Measurements from ENCODE around the gene HPS5.
"Not testable (repeated sequence)": the region's sequence is repeated elsewhere in the genome, so short reads cannot be mapped to it uniquely, and the experiment has no call there.

HPS5 gene

GRCh38 chr11:18299721-18300120 lies 22.2 kb downstream of the HPS5 start:
- Histone ChIP-seq H3K9me3 (ENCODE audit: low read length) (no peaks in the 10 kb centered on the region), H3K36me3 (ENCODE audit: insufficient read depth, low read length) (peaks cover 41% of the 10 kb centered on the region)

DNA sequence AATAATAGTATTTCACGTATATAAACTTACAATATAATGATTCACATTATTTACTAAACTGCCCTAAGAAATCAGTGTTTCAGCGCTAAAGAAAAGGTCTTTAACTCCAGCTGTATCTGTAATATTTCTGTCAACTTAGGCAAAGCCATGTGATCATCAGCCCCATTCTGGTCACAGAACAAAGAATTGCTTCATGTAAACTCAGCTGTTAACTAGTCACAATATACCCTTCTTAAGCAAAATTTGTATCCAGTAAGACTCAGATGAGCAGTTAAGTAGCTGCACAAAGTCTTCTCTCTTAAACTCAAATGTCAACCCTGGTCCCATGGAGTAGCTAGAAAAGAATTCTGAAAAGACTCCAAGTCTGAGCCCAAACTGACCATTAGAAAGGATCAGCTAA lies 26.6 kb downstream of the HPS5 start:
- Histone ChIP-seq H3K9me3 (ENCODE audit: low read length) (no peaks in the 10 kb centered on the region), H3K36me3 (ENCODE audit: insufficient read depth, low read length) (peaks cover 48% of the 10 kb centered on the region), H3K4me3 (ENCODE audit: low read depth in 1 of 2, low read length in 2 of 2) (no peak overlapping the region), H3K9ac (ENCODE audit: low read length) (no peak overlapping the region), H3K27ac (ENCODE audit: low read depth, low read length) (no peak overlapping the region), H3K27me3 (ENCODE audit: control insufficient read depth in 1 of 2, insufficient read depth in 2 of 2, low read length in 2 of 2) (no peaks in the 10 kb centered on the region), H3K4me1 (ENCODE audit: insufficient read depth, low read length) (no peaks in the 10 kb centered on the region)

More at GRCh38 chr11:18299721-18300120, 22.2 kb downstream of the HPS5 start:
- Histone ChIP-seq H3K27ac (ENCODE audit: low read depth, low read length) (no peak overlapping the region), H3K4me1 (ENCODE audit: insufficient read depth, low read length) (no peaks in the 10 kb centered on the region), H3K9ac (ENCODE audit: low read length) (no peak overlapping the region), H3K27me3 (ENCODE audit: control insufficient read depth in 1 of 2, insufficient read depth in 2 of 2, low read length in 2 of 2) (no peaks in the 10 kb centered on the region), H3K4me3 (ENCODE audit: low read depth in 1 of 2, low read length in 2 of 2) (no peak overlapping the region)

DNA sequence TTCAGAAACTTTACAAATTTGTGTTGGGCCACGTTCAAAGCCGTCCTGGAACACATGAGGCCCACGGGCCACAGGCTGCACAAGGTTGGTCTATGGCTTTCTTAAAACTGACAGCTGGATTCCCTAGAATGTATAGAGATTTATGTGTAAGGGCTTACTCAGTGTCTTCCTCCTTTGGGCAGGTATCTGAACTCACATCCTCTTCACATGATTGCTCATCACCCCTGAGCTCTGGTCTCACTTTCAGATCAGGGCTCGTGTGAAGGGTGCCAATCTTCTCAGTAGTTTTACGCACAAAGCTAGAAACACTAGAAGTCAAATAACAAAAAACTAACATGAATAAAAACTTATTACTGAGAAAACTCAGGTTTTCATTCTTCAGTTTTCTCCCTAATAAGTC lies 27.1 kb downstream of the HPS5 start:
- no peak overlapping the region for H3K27ac ChIP-seq (ENCODE audit: low read depth, low read length)
- H3K4me3 ChIP-seq (ENCODE audit: low read depth in 1 of 2, low read length in 2 of 2): no peak overlapping the region
- no peaks in the 10 kb centered on the region for H3K4me1 ChIP-seq (ENCODE audit: insufficient read depth, low read length)
- H3K9ac ChIP-seq (ENCODE audit: low read length): no peak overlapping the region
- H3K36me3 ChIP-seq (ENCODE audit: insufficient read depth, low read length): peaks cover 48% of the 10 kb centered on the region
- no peaks in the 10 kb centered on the region for H3K9me3 ChIP-seq (ENCODE audit: low read length)
- H3K27me3 ChIP-seq (ENCODE audit: control insufficient read depth in 1 of 2, insufficient read depth in 2 of 2, low read length in 2 of 2): no peaks in the 10 kb centered on the region

DNA sequence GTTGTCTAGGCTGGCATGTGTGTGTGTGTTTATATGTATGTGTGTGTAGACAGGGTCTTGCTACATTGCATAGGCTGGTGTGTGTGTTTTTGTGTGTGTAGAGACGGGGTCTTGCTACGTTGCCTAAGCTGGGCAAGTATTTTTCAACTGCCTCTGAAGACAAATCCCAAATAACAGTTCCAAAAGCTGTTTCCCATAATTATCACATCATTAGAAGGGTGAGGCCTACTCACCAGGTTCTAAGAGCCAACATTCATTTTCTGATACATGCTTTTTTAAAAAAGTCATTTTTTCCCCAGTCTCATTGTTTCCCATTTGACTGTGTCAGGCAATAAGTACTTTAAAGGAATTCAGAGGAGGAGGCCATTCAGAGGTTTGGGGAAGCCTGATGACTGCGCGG lies 33.0 kb downstream of the HPS5 start:
- no peak overlapping the region for H3K27ac ChIP-seq (ENCODE audit: low read depth, low read length)
- H3K9ac ChIP-seq (ENCODE audit: low read length): no peak overlapping the region
- no peak overlapping the region for H3K4me3 ChIP-seq (ENCODE audit: low read depth in 1 of 2, low read length in 2 of 2)
- H3K27me3 ChIP-seq (ENCODE audit: control insufficient read depth in 1 of 2, insufficient read depth in 2 of 2, low read length in 2 of 2): no peaks in the 10 kb centered on the region
- H3K4me1 ChIP-seq (ENCODE audit: insufficient read depth, low read length): no peaks in the 10 kb centered on the region
- peaks cover 40% of the 10 kb centered on the region for H3K36me3 ChIP-seq (ENCODE audit: insufficient read depth, low read length)
- H3K9me3 ChIP-seq (ENCODE audit: low read length): no peaks in the 10 kb centered on the region

DNA sequence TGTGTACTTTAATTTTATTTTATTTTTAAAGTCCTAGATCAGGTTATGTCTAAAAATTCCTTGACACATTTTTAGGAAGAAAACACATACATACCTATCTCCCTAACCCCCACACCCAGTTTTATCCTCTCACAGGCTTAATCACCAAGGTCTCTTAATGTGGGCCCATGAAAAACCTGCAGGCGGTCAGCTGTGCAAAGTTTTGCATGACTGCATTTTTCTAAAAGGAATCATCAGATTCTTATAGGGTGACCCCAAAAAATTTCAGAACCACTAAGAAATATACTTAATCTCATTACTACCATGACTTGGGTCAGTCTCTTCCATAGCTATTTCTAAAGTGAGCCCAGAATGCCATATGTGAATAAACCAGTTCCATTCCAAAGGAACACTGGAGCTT lies 36.1 kb downstream of the HPS5 start:
- no peaks in the 10 kb centered on the region for H3K9me3 ChIP-seq (ENCODE audit: low read length)
- no peak overlapping the region for H3K9ac ChIP-seq (ENCODE audit: low read length)
- H3K36me3 ChIP-seq (ENCODE audit: insufficient read depth, low read length): peaks cover 38% of the 10 kb centered on the region
- H3K27me3 ChIP-seq (ENCODE audit: control insufficient read depth in 1 of 2, insufficient read depth in 2 of 2, low read length in 2 of 2): no peaks in the 10 kb centered on the region
- H3K4me1 ChIP-seq (ENCODE audit: insufficient read depth, low read length): no peaks in the 10 kb centered on the region
- no peak overlapping the region for H3K4me3 ChIP-seq (ENCODE audit: low read depth in 1 of 2, low read length in 2 of 2)
- H3K27ac ChIP-seq (ENCODE audit: low read depth, low read length): no peak overlapping the region

DNA sequence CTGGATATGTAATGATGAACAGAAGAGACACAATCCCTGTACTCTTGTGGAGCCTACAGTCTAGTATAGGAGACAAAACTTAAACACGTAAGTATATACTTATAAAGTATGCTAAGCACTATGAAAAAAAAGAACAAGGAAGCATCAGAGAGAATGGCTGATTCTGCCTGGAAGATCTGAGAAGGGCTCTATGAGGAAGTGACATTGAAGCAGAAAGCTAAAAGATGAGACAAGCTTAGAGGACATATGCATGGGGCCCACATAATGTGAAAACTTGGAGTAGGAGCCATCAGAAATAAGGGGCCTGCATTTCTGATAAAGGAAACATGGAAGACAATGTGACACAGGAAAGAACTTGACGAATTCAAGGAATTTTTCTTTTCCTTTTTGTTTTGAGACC lies 39.3 kb downstream of the HPS5 start:
- no peak overlapping the region for H3K4me3 ChIP-seq (ENCODE audit: low read depth in 1 of 2, low read length in 2 of 2)
- no peak overlapping the region for H3K9ac ChIP-seq (ENCODE audit: low read length)
- H3K27me3 ChIP-seq (ENCODE audit: control insufficient read depth in 1 of 2, insufficient read depth in 2 of 2, low read length in 2 of 2): no peaks in the 10 kb centered on the region
- H3K36me3 ChIP-seq (ENCODE audit: insufficient read depth, low read length): peaks cover 36% of the 10 kb centered on the region
- no peaks in the 10 kb centered on the region for H3K9me3 ChIP-seq (ENCODE audit: low read length)
- no peak overlapping the region for H3K27ac ChIP-seq (ENCODE audit: low read depth, low read length)
- no peaks in the 10 kb centered on the region for H3K4me1 ChIP-seq (ENCODE audit: insufficient read depth, low read length)

DNA sequence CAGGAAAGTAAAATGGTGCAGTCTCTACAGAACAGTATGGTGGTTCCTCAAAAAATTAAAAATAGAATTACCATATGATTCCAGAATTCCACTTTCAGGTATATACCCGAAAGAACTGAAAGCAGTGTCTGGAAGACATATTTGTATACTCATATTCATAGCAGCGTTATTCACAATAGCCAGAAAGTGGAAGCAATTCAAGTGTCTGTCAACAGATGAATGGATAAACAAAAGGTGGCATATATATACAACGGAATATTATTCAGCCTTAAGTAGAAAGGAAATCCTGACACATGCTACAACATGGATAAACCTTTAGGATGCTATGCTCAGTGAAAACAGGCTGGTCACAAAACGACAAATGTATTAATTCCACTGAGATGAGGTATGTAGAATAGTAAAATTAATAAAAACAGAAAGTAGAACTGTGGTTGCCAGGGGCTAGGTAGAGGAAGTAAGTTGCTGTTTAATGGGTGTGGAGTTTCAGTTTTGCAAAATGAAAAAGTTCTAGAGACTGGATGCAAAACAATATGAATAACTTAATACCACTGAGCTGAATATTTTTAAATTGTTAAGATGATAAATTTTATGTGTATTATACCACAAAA lies 41.4 kb downstream of the HPS5 start:
- no peaks in the 10 kb centered on the region for H3K4me1 ChIP-seq (ENCODE audit: insufficient read depth, low read length)
- H3K4me3 ChIP-seq (ENCODE audit: low read depth in 1 of 2, low read length in 2 of 2): no peak overlapping the region
- no peak overlapping the region for H3K27ac ChIP-seq (ENCODE audit: low read depth, low read length)
- peaks cover 17% of the 10 kb centered on the region for H3K36me3 ChIP-seq (ENCODE audit: insufficient read depth, low read length)
- H3K9me3 ChIP-seq (ENCODE audit: low read length): no peaks in the 10 kb centered on the region
- no peaks in the 10 kb centered on the region for H3K27me3 ChIP-seq (ENCODE audit: control insufficient read depth in 1 of 2, insufficient read depth in 2 of 2, low read length in 2 of 2)
- H3K9ac ChIP-seq (ENCODE audit: low read length): no peak overlapping the region

GRCh38 chr11:18277565-18278271 lies 44.2 kb downstream of the HPS5 start:
- no peaks in the 10 kb centered on the region for H3K27me3 ChIP-seq (ENCODE audit: control insufficient read depth in 1 of 2, insufficient read depth in 2 of 2, low read length in 2 of 2)
- H3K27ac ChIP-seq (ENCODE audit: low read depth, low read length): no peak overlapping the region
- H3K9ac ChIP-seq (ENCODE audit: low read length): no peak overlapping the region

GRCh38 chr11:18271206-18271605 lies 50.7 kb downstream of the HPS5 start:
- Histone ChIP-seq H3K4me1 (ENCODE audit: insufficient read depth, low read length) (no peaks in the 10 kb centered on the region), H3K9ac (ENCODE audit: low read length) (no peak overlapping the region), H3K36me3 (ENCODE audit: insufficient read depth, low read length) (no peaks in the 10 kb centered on the region), H3K4me3 (ENCODE audit: low read depth in 1 of 2, low read length in 2 of 2) (no peak overlapping the region), H3K27ac (ENCODE audit: low read depth, low read length) (no peak overlapping the region), H3K27me3 (ENCODE audit: control insufficient read depth in 1 of 2, insufficient read depth in 2 of 2, low read length in 2 of 2) (no peaks in the 10 kb centered on the region), H3K9me3 (ENCODE audit: low read length) (no peaks in the 10 kb centered on the region)

More at GRCh38 chr11:18277565-18278271, 44.2 kb downstream of the HPS5 start:
- H3K36me3 ChIP-seq (ENCODE audit: insufficient read depth, low read length): peaks cover 17% of the 10 kb centered on the region
- H3K9me3 ChIP-seq (ENCODE audit: low read length): no peaks in the 10 kb centered on the region
- no peak overlapping the region for H3K4me3 ChIP-seq (ENCODE audit: low read depth in 1 of 2, low read length in 2 of 2)
- no peaks in the 10 kb centered on the region for H3K4me1 ChIP-seq (ENCODE audit: insufficient read depth, low read length)

- Histone ChIP-seq H3K4me3 (ENCODE audit: low read depth in 1 of 2, low read length in 2 of 2) (no peak overlapping the region), H3K27me3 (ENCODE audit: control insufficient read depth in 1 of 2, insufficient read depth in 2 of 2, low read length in 2 of 2) (no peaks in the 10 kb centered on the region), H3K9me3 (ENCODE audit: low read length) (no peaks in the 10 kb centered on the region), H3K9ac (ENCODE audit: low read length) (no peak overlapping the region), H3K36me3 (ENCODE audit: insufficient read depth, low read length) (no peaks in the 10 kb centered on the region), H3K4me1 (ENCODE audit: insufficient read depth, low read length) (no peaks in the 10 kb centered on the region), H3K27ac (ENCODE audit: low read depth, low read length) (no peak overlapping the region)
Observed at GRCh38 chr11:18270102-18270501, 51.8 kb downstream of the HPS5 start.

- not testable (repeated sequence) for H3K4me1 ChIP-seq (ENCODE audit: insufficient read depth, low read length); H3K9me3 ChIP-seq (ENCODE audit: low read length); H3K9ac ChIP-seq (ENCODE audit: low read length); H3K27ac ChIP-seq (ENCODE audit: low read depth, low read length); H3K36me3 ChIP-seq (ENCODE audit: insufficient read depth, low read length); H3K27me3 ChIP-seq (ENCODE audit: control insufficient read depth in 1 of 2, insufficient read depth in 2 of 2, low read length in 2 of 2); H3K4me3 ChIP-seq (ENCODE audit: low read depth in 1 of 2, low read length in 2 of 2)
Observed at GRCh38 chr11:18269252-18269651, 52.7 kb downstream of the HPS5 start.
